Measurements from ENCODE around the gene RGS6.

The RGS6 gene

DNA sequence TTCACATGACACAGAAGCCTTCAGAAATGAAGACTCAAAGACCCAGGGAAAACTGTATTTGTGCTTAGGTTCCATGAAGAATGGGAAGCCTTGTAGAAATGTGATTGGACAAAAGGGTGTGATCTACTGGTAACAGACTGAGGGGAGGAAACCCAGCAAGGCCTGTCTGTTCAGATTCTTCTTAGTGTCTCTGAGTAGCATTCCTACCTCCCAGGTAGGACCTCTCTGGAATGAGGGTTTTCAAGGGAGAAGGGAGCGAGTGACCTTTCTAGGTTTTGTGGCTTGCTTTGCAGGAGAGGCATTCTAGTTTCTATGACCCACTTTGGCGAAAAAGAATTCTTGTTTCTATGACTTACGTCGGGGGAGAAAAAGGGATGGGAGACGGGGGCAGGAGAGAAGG lies 560.0 kb downstream of the RGS6 start:
- TF ChIP-seq ARNT (IDR thresholded peaks at IDR 0.05) (no peak), L3MBTL2 (conservative IDR thresholded peaks at IDR 0.05) (no peak), FOXA1 (IDR thresholded peaks at IDR 0.05) (no peak), HDGF (IDR thresholded peaks at IDR 0.05; ENCODE audit: borderline replicate concordance) (no peak), CTBP1 (IDR thresholded peaks at IDR 0.05; ENCODE audit: borderline replicate concordance) (no peak), NFRKB (IDR thresholded peaks at IDR 0.05) (no peak), TARDBP (IDR thresholded peaks at IDR 0.05) (no peak), FOXM1 (IDR thresholded peaks at IDR 0.05; ENCODE audit: borderline replicate concordance) (no peak), ELF4 (IDR thresholded peaks at IDR 0.05) (no peak), ZNF384 (IDR thresholded peaks at IDR 0.05) (no peak), FOXK2 (IDR thresholded peaks at IDR 0.05) (no peak), LEF1 (IDR thresholded peaks at IDR 0.05; ENCODE audit: borderline replicate concordance) (no peak), SUZ12 (IDR thresholded peaks at IDR 0.05) (no peak), BHLHE40 (IDR thresholded peaks at IDR 0.05; ENCODE audit: borderline replicate concordance) (no peak)
- DNase-seq (ENCODE audit: extremely low spot score) = no peak
- POLR2A ChIA-PET = no interaction called here
- CTCF ChIA-PET = no interaction called here

DNA sequence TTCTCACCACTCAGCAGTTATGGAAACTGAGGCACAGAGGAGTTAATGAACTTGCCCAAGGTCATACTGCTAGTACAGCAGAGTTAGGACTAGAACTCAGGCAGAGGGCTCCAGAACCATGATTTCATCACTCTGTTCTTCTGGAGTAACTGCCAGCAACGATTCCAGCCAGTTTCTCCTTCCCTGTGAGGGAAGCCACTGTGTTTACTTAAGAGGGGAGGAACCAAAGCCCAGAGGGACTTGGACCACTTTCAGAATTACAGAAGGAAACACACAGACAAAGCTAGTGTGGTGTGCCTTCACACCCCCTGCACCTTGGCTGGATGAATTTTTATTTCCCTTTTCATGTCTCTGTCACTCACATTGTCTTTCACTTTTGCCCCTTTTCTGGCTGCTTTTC lies 563.4 kb downstream of the RGS6 start:
- ChIA-PET CTCF (interaction anchor here (1.0 kb wide), 1 partner anchor 22 kb away, joined by 3 read pairs; no protein-coding TSS in a partner anchor), POLR2A (no interaction called here)
- TF ChIP-seq ARNT (IDR thresholded peaks at IDR 0.05) = no peak
- no peak for TF ChIP-seq SUZ12 (IDR thresholded peaks at IDR 0.05)
- TF ChIP-seq, protein P1, sequence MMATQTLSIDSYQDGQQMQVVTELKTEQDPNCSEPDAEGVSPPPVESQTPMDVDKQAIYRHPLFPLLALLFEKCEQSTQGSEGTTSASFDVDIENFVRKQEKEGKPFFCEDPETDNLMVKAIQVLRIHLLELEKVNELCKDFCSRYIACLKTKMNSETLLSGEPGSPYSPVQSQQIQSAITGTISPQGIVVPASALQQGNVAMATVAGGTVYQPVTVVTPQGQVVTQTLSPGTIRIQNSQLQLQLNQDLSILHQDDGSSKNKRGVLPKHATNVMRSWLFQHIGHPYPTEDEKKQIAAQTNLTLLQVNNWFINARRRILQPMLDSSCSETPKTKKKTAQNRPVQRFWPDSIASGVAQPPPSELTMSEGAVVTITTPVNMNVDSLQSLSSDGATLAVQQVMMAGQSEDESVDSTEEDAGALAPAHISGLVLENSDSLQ (IDR thresholded peaks at IDR 0.05) = no peak
- no peak for TF ChIP-seq BHLHE40 (IDR thresholded peaks at IDR 0.05; ENCODE audit: borderline replicate concordance)
- TF ChIP-seq TARDBP (IDR thresholded peaks at IDR 0.05) = no peak
- no peak for TF ChIP-seq FOXA1 (IDR thresholded peaks at IDR 0.05)
- TF ChIP-seq NFRKB (IDR thresholded peaks at IDR 0.05) = no peak
- TF ChIP-seq L3MBTL2 (conservative IDR thresholded peaks at IDR 0.05) = no peak
- no peak for TF ChIP-seq FOXK2 (IDR thresholded peaks at IDR 0.05)
- no peak for TF ChIP-seq HDGF (IDR thresholded peaks at IDR 0.05; ENCODE audit: borderline replicate concordance)
- TF ChIP-seq FOXM1 (IDR thresholded peaks at IDR 0.05; ENCODE audit: borderline replicate concordance) = no peak
- no peak for TF ChIP-seq LEF1 (IDR thresholded peaks at IDR 0.05; ENCODE audit: borderline replicate concordance)
- TF ChIP-seq ELF4 (IDR thresholded peaks at IDR 0.05) = no peak
- TF ChIP-seq ZNF384 (IDR thresholded peaks at IDR 0.05) = no peak
- no peak for TF ChIP-seq CTBP1 (IDR thresholded peaks at IDR 0.05; ENCODE audit: borderline replicate concordance)
- TF ChIP-seq SP1 (IDR thresholded peaks at IDR 0.05) = no peak
- DNase-seq (ENCODE audit: extremely low spot score) = no peak

- TF ChIP-seq CTBP1 (IDR thresholded peaks at IDR 0.05; ENCODE audit: borderline replicate concordance) = no peak
- TF ChIP-seq TARDBP (IDR thresholded peaks at IDR 0.05) = no peak
- TF ChIP-seq FOXK2 (IDR thresholded peaks at IDR 0.05) = no peak
- ChIA-PET POLR2A (no interaction called here), CTCF (interaction anchor here (0.7 to 0.9 kb wide), 2 partner anchors 16 to 190 kb away, joined by 3 read pairs; no protein-coding TSS in a partner anchor)
- no peak for DNase-seq (ENCODE audit: extremely low spot score)
These were observed 566.4 kb downstream of the RGS6 start for GRCh38 chr14:72498646-72499045.

- CTCF ChIA-PET = interaction anchor here (0.9 kb wide), 1 partner anchor 15 kb away, joined by 3 read pairs; no protein-coding TSS in a partner anchor
- no peak for DNase-seq (ENCODE audit: extremely low spot score)
- POLR2A ChIA-PET = no interaction called here
- TF ChIP-seq ARNT (IDR thresholded peaks at IDR 0.05) (no peak), FOXA1 (IDR thresholded peaks at IDR 0.05) (no peak), ELF4 (IDR thresholded peaks at IDR 0.05) (no peak)
- TF ChIP-seq, protein P1 (IDR thresholded peaks at IDR 0.05) = no peak
These were observed 567.5 kb downstream of the RGS6 start for GRCh38 chr14:72499746-72500145.

DNA sequence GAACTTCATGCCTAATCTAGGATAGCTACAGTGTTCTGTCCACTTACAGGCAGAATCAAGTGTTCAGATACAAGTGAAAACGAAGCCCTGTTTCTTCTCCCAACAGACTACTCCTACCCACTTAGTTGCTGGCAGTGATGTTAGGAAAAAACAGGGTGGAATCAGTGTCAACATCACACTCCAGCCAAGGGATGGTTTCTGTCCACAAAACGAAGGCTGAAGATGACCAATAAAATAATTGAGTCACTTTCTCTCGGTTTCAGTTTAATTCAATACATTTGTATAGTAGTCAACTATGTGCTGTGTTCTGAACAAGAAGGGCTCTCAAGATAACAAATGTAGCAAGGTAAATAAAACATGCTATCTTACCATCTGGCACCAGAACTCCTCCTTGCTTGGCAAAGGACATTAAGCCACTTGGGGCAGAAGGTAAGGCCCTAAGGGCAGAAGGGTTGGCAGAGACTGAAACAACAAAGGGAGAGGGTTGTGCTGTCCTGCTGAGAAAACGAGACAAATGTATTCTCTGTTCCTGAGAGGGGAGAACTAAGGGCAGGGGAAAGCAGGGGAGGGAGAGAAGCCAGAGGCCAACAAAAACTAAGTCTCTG lies 568.1 kb downstream of the RGS6 start:
- CTCF ChIA-PET = no interaction called here

DNA sequence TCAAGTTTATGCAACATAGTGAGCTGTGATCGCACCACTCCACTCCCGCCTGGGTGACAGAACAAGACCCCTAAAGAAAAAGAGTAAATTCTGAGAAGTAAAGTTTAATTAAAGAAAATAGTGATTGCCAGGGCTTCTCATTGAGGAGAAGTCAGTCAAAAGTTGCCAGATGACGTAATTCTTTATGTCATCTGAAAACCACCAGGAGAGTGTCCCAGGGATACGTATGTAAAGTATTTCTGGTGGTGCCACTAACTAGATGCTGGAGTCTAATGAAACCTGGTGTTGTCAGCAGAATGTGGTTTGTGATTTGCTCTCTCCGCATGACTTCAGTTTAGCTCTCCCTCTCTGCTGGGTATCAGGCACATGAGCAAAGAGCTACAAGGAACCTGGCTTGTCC lies 569.2 kb downstream of the RGS6 start:
- no peak for DNase-seq (ENCODE audit: extremely low spot score)
- TF ChIP-seq TARDBP (IDR thresholded peaks at IDR 0.05) (no peak), FOXK2 (IDR thresholded peaks at IDR 0.05) (no peak), SUZ12 (IDR thresholded peaks at IDR 0.05) (no peak), ARNT (IDR thresholded peaks at IDR 0.05) (no peak), BHLHE40 (IDR thresholded peaks at IDR 0.05; ENCODE audit: borderline replicate concordance) (no peak), LEF1 (IDR thresholded peaks at IDR 0.05; ENCODE audit: borderline replicate concordance) (no peak), NFRKB (IDR thresholded peaks at IDR 0.05) (no peak), SP1 (IDR thresholded peaks at IDR 0.05) (no peak), CTBP1 (IDR thresholded peaks at IDR 0.05; ENCODE audit: borderline replicate concordance) (no peak), L3MBTL2 (conservative IDR thresholded peaks at IDR 0.05) (no peak), ELF4 (IDR thresholded peaks at IDR 0.05) (no peak), ZNF384 (IDR thresholded peaks at IDR 0.05) (no peak)
- TF ChIP-seq, protein P1 (IDR thresholded peaks at IDR 0.05) = no peak
- ChIA-PET CTCF (no interaction called here), POLR2A (no interaction called here)

More for the DNA sequence above, 568.1 kb downstream of the RGS6 start:
- POLR2A ChIA-PET = no interaction called here
- TF ChIP-seq HDGF (IDR thresholded peaks at IDR 0.05; ENCODE audit: borderline replicate concordance) = no peak
- TF ChIP-seq LEF1 (IDR thresholded peaks at IDR 0.05; ENCODE audit: borderline replicate concordance) = no peak
- no peak for TF ChIP-seq FOXK2 (IDR thresholded peaks at IDR 0.05)
- TF ChIP-seq SP1 (IDR thresholded peaks at IDR 0.05) = no peak
- TF ChIP-seq, protein P1 (IDR thresholded peaks at IDR 0.05) = no peak
- TF ChIP-seq SUZ12 (IDR thresholded peaks at IDR 0.05) = no peak
- no peak for TF ChIP-seq ELF4 (IDR thresholded peaks at IDR 0.05)
- no peak for TF ChIP-seq NFRKB (IDR thresholded peaks at IDR 0.05)
- DNase-seq (ENCODE audit: extremely low spot score) = no peak
